C4-2B (cell line): ENCODE results near the gene KCNT1.

Experiments
- H3K27ac ChIP-seq: fragments of 450-650 bp; 2 replicates; pipeline ENCODE4 v1.5.1; 2017
- CTCF ChIP-seq: fragments of 450-650 bp; conservative IDR thresholded peaks from 2 replicates; pipeline ENCODE4 v1.5.1; 2017; ENCODE audit warnings: mild to moderate bottlenecking
- ZFX ChIP-seq: fragments of 450-650 bp; IDR thresholded peaks from 2 replicates; pipeline ENCODE4 v1.6.1; 2017

KCNT1 gene

GRCh38 chr9:135779571-135779970 is 77.6 kb downstream of the KCNT1 start:
- TF ChIP-seq ZFX (no peak), CTCF (no peak)
- H3K27ac ChIP-seq, result no peak overlapping the region

GRCh38 chr9:135780086-135780485 is 78.1 kb downstream of the KCNT1 start:
- TF ChIP-seq ZFX (no peak), CTCF (no peak)
- H3K27ac ChIP-seq, result no peak overlapping the region

GRCh38 chr9:135780626-135781025 is 78.6 kb downstream of the KCNT1 start:
- TF ChIP-seq ZFX (no peak), CTCF (no peak)
- H3K27ac ChIP-seq, result no peak overlapping the region

- H3K27ac ChIP-seq, result no peak overlapping the region
- TF ChIP-seq ZFX, result no peak
- no peak for TF ChIP-seq CTCF
These were observed 81.0 kb downstream of the KCNT1 start for GRCh38 chr9:135782946-135783345.

GRCh38 chr9:135783540-135784245 is 81.7 kb downstream of the KCNT1 start:
- no peak for TF ChIP-seq CTCF
- no peak for TF ChIP-seq ZFX
- no peak overlapping the region for H3K27ac ChIP-seq

- TF ChIP-seq CTCF, result no peak
- no peak for TF ChIP-seq ZFX
- no peak overlapping the region for H3K27ac ChIP-seq
These were observed 83.1 kb downstream of the KCNT1 start for GRCh38 chr9:135785013-135785575.

GRCh38 chr9:135786146-135786690 is 84.2 kb downstream of the KCNT1 start:
- no peak overlapping the region for H3K27ac ChIP-seq
- TF ChIP-seq CTCF, result no peak
- TF ChIP-seq ZFX, result no peak
